Esophagus muscularis mucosa (tissue), 4 donors: ENCODE measurements around the gene TMEM221. TPM values are rescaled to one million over a fixed set of nuclear protein-coding genes. Genes with fewer than 3 reads are reported as not detected.

Source experiments
- DNase-seq: peaks from one replicate; pipeline ENCODE4 v3.0.0-alpha.2; 2017; ENCODE audit errors: extremely low spot score
- H3K27ac ChIP-seq, 4 donors: fragments of 200-600 bp; sonication (generic); replicated peaks in 1 of 4; 1 replicate in 3 of 4; 2 replicates in 1 of 4; pipeline ENCODE4 v1.5.1; 2016 to 2019; ENCODE audit warnings: mild to moderate bottlenecking in 1 of 4
- H3K27me3 ChIP-seq, 4 donors: fragments of 200-600 bp; sonication (generic); one replicate each; pipeline versions ENCODE4 v1.5.1 to v1.6.0; 2016 to 2019
- H3K36me3 ChIP-seq, 4 donors: fragments of 200-600 bp; sonication (generic); one replicate each; pipeline ENCODE4 v1.5.1; 2016 to 2019
- H3K4me1 ChIP-seq, 4 donors: fragments of 200-600 bp; sonication (generic); one replicate each; pipeline ENCODE4 v1.5.1; 2016 to 2019
- H3K4me3 ChIP-seq, 4 donors: fragments of 200-600 bp; sonication (generic); 1 replicate in 2 of 4; 2 replicates in 2 of 4; pipeline ENCODE4 v1.5.1; 2016 to 2019; ENCODE audit warnings: mild to moderate bottlenecking in 4 of 4, moderate library complexity in 1 of 4
- H3K9me3 ChIP-seq, 4 donors: fragments of 200-600 bp; sonication (generic); 1 replicate in 3 of 4; 2 replicates in 1 of 4; pipeline ENCODE4 v1.5.1; 2016 to 2019
- EP300 ChIP-seq: sonication (generic); formaldehyde crosslinking; IDR thresholded peaks from one replicate; pipeline ENCODE4 v1.6.1; 2017; ENCODE audit warnings: antibody characterized with exemption
- POLR2A ChIP-seq: fragments of 450-650 bp; IDR thresholded peaks from one replicate; pipeline ENCODE4 v1.6.1; 2017; ENCODE audit warnings: antibody characterized with exemption, moderate library complexity, mild to moderate bottlenecking, low read depth
- POLR2AphosphoS5 ChIP-seq, 2 donors: sonication (generic); formaldehyde crosslinking; IDR thresholded peaks; one replicate each; pipeline ENCODE4 v1.6.1; 2017; ENCODE audit warnings: antibody characterized with exemption in 2 of 2
- WGBS: methylation state at CpG from one replicate; pipeline ENCODE4 v1.1.5; 2018; 5-methylcytosine and 5-hydroxymethylcytosine counted together
- intact Hi-C: fragments of 100-400 bp; cut with DNase I; formaldehyde crosslinking; loops from one replicate; pipeline ENCODE4 v1.15.1; 2023
- total RNA-seq, 4 donors: library from RNA; depleted of rRNA; stranded (reverse); fragments of >200 nt; gene quantifications; one replicate each; pipeline versions ENCODE4 v1.1.0 to v1.2.1, GENCODE V29; 2016
- TF ChIP-seq, protein P1 (sequence below), 3 experiments: fragments of 200-600 bp in 2 of 3; fragments of 450-650 bp in 1 of 3; sonication (generic) in 2 of 3; IDR thresholded peaks; one replicate each; pipeline ENCODE4 v1.5.1; 2017 to 2019; ENCODE audit warnings: antibody characterized with exemption in 3 of 3, mild to moderate bottlenecking in 2 of 3, moderate library complexity in 1 of 3

Gene TMEM221
- total RNA-seq, 4 donors from 2014 or later: 0.26 to 0.75 TPM; not detected in 2

DNA sequence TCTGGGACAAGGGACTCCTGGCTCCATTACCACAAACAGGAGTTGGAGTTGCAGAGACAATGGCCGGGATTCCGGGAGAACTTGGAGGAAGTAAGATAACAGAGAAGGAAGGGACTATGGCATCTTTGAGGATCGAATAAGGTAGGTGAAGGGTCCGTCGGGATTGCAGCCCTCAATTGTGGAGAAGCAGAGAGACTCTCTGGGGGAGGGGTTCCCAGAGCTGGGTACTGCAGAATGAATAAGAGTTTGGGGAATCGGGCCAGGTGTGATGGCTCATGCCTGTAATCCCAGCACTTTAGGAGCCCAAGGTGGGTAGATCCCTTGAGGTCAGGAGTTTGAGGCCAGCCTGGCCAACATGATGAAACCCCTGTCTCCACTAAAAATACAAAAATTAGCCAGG, 46.8 kb downstream of the TMEM221 start:
- 96% methylated on average over 6 of the region's 6 CpGs for WGBS
- DNase-seq: no peak
- H3K9me3 ChIP-seq: no peaks in the 10 kb centered on the region
- H3K4me1 ChIP-seq: peaks cover 10 to 38% (median 20%) of the 10 kb centered on the region in 4 donors
- TF ChIP-seq, protein P1, sequence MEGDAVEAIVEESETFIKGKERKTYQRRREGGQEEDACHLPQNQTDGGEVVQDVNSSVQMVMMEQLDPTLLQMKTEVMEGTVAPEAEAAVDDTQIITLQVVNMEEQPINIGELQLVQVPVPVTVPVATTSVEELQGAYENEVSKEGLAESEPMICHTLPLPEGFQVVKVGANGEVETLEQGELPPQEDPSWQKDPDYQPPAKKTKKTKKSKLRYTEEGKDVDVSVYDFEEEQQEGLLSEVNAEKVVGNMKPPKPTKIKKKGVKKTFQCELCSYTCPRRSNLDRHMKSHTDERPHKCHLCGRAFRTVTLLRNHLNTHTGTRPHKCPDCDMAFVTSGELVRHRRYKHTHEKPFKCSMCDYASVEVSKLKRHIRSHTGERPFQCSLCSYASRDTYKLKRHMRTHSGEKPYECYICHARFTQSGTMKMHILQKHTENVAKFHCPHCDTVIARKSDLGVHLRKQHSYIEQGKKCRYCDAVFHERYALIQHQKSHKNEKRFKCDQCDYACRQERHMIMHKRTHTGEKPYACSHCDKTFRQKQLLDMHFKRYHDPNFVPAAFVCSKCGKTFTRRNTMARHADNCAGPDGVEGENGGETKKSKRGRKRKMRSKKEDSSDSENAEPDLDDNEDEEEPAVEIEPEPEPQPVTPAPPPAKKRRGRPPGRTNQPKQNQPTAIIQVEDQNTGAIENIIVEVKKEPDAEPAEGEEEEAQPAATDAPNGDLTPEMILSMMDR (IDR thresholded peaks at IDR 0.05): no peak
- TF ChIP-seq POLR2A (no peak), POLR2AphosphoS5 (IDR thresholded peaks at IDR 0.05) (no peak), EP300 (no peak)
- H3K27ac ChIP-seq: no peak overlapping the region
- peaks cover 0 to 13% (median 0%) of the 10 kb centered on the region in 4 donors for H3K36me3 ChIP-seq
- peaks cover 0 to 52% (median 2%) of the 10 kb centered on the region in 4 donors for H3K27me3 ChIP-seq
- H3K4me3 ChIP-seq: no peak overlapping the region
- intact Hi-C loops: no loop called here

DNA sequence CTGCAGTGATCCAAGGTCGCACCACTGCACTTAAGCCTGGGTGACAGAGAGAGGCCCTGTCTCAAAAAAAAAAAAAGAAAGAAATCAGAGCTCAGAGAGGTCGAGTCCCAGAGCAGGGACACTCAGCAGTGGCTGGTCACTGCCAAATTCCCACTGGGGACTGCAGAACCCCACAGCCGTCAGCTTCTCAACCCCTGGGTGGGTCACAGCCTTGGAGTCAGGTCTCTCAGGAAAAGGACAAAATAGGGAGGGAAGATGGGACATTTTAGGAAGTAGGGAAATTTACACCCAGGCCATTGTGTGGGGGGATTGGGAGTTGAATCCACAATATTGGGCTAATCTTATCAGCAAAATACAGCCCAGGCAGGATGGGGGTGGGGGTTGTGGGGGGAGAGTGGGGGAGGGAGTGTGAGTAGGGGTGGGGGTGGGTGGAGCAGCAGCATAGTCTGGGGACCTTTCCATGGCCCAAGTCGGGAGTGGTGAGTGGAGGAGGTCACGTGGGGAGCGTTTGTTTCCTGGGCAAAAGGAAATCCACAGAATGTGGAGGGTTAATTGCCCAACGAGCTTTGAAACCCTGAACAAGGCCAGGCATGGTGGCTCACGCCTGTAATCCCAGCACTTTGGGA, 49.5 kb downstream of the TMEM221 start:
- TF ChIP-seq POLR2A (no peak), POLR2AphosphoS5 (IDR thresholded peaks at IDR 0.05) (no peak), EP300 (no peak)
- TF ChIP-seq, protein P1 (IDR thresholded peaks at IDR 0.05): no peak
- WGBS: 67% methylated on average over 8 of the region's 8 CpGs
- intact Hi-C loops: no loop called here
- no peaks in the 10 kb centered on the region for H3K9me3 ChIP-seq
- H3K27ac ChIP-seq: no peak overlapping the region
- no peak for DNase-seq
- peaks cover 0 to 73% (median 6%) of the 10 kb centered on the region in 4 donors for H3K27me3 ChIP-seq
- peaks cover 0 to 13% (median 0%) of the 10 kb centered on the region in 4 donors for H3K36me3 ChIP-seq
- no peak overlapping the region for H3K4me3 ChIP-seq
- peaks cover 8 to 24% (median 12%) of the 10 kb centered on the region in 4 donors for H3K4me1 ChIP-seq

DNA sequence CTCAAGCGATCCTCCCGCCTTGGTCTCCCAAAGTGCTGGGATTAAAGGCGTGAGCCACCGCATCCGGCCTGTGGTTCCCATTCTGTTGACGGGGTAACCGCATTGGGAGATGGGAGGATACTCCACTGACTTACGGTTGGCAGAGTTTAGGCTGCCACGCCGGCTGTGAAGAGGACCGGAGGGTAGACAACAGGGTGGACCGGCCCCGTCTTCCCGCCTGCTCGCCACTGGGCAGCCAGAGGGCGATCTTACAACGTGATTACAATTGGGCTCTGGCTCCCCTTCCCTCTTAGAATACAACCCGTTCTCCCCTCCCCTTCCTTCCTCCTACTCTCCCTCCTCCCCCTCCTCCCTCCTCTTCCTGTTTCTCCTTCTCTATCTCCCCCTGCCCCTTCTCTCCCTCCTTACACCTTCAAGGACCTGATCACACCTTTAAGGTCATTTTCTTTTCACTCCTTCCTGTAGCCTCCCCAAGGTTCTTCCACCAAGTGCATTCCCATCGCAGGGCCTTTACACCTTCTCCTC, 53.5 kb downstream of the TMEM221 start:
- Histone ChIP-seq H3K9me3 (peaks cover 0 to 2% (median 0%) of the 10 kb centered on the region in 4 donors), H3K27me3 (peaks cover 0 to 78% (median 24%) of the 10 kb centered on the region in 4 donors), H3K4me3 (no peak overlapping the region), H3K36me3 (peaks cover 0 to 1% (median 0%) of the 10 kb centered on the region in 4 donors), H3K4me1 (peaks cover 11 to 32% (median 29%) of the 10 kb centered on the region in 4 donors), H3K27ac (no peak overlapping the region)
- intact Hi-C loops: loop anchor here (5.0 kb wide), 1 partner anchor 103 kb away; no protein-coding TSS in a partner anchor
- WGBS: 34% methylated on average over 19 of the region's 19 CpGs
- TF ChIP-seq, protein P1 (IDR thresholded peaks at IDR 0.05): peak; percentile 38 to 71 (median 45)
- no peak for TF ChIP-seq EP300
- TF ChIP-seq POLR2AphosphoS5 (IDR thresholded peaks at IDR 0.05): no peak
- TF ChIP-seq POLR2A: no peak
- DNase-seq: no peak

DNA sequence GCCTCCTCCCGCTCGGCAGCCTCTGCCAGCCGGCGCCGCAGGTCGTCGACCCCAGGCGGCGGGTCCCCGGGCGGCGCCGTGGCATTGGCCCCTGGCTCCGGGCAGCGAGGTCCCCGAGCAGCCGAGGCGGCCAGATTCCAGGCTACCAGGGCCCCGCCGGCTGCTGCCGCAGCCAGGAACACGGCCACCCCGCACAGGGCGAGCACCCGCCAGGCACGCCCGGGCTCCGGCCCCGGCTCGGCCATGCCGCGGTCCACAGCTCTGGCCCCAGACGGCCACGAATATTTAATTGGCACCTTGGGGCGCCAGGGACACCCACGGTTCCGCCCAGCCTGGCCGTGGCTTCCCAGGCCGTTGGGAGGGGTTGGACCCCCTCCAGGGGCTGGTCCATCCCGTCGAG, 54.6 kb downstream of the TMEM221 start, which contains the start of gene CCDC194:
CCDC194 (minus strand) TSS at position 283 of the 400 bp plus-strand sequence; CDS start at position 245, 38 bp downstream.
- peaks cover 0 to 82% (median 28%) of the 10 kb centered on the region in 4 donors for H3K27me3 ChIP-seq
- no peak for TF ChIP-seq POLR2AphosphoS5 (IDR thresholded peaks at IDR 0.05)
- TF ChIP-seq POLR2A: no peak
- TF ChIP-seq, protein P1 (IDR thresholded peaks at IDR 0.05): no peak
- TF ChIP-seq EP300: no peak
- peaks cover 11 to 32% (median 29%) of the 10 kb centered on the region in 4 donors for H3K4me1 ChIP-seq
- DNase-seq: no peak
- WGBS: 33% methylated on average over 10 of the region's 41 CpGs
- H3K36me3 ChIP-seq: no peaks in the 10 kb centered on the region
- no peak within 1 kb of the TSS for H3K4me3 ChIP-seq
- H3K9me3 ChIP-seq: peaks cover 0 to 9% (median 8%) of the 10 kb centered on the region in 4 donors
- intact Hi-C loops: loop anchor here (5.0 kb wide), 1 partner anchor 102 kb away; no protein-coding TSS in a partner anchor
- H3K27ac ChIP-seq: no peak within 1 kb of the TSS
